Astrocyte (in vitro differentiated cells and primary cell): ENCODE measurements around the gene NR1H3.

Experiments
- CTCF ChIP-seq: IDR thresholded peaks from 2 replicates; pipeline ENCODE4 v1.5.1; 2011; ENCODE audit warnings: low read depth, mild to moderate bottlenecking, inconsistent platforms, low read length, moderate library complexity; ENCODE audit not compliant: insufficient read depth
- EZH2 ChIP-seq: IDR thresholded peaks from 2 replicates; pipeline ENCODE4 v1.6.1; 2012; ENCODE audit warnings: mild to moderate bottlenecking, low read length, inconsistent platforms; ENCODE audit not compliant: insufficient read depth

GRCh38 chr11:47243454-47243853, 14.3 kb upstream of the NR1H3 start:
- TF ChIP-seq CTCF = no peak
- no peak for TF ChIP-seq EZH2
